ENCODE data around the gene ANKRD18B.
"Not testable (repeated sequence)": the region's sequence is repeated elsewhere in the genome, so short reads cannot be mapped to it uniquely, and the experiment has no call there.

Gene ANKRD18B

GRCh38 chr9:33533958-33534357 lies 9.9 kb downstream of the ANKRD18B start:
- DNase-seq (ENCODE audit: low read depth in 3 of 3): not testable (repeated sequence)

- no peak for DNase-seq (ENCODE audit: low read depth in 3 of 3)
These were observed 11.5 kb downstream of the ANKRD18B start for GRCh38 chr9:33535541-33535940.

DNA sequence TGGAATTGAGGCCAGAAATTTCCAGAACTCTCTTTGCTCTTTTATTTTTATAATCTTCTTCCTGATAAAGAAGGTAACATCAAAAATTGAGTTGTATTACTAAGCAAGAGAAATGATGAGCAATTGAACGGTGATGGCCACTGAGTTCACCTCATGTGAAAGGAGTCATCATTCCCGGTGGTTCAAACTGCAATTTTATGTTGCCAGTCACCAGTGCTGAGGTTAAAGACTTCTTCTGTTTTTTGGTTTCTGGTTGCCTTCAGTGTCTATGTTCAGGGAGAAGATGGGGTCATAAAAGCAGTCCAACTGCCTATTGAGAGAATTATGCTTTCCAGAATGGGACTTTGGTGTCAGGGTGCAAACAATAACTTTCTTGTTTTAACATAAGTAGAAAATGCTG lies 19.4 kb downstream of the ANKRD18B start:
- DNase-seq (ENCODE audit: low read depth in 3 of 3): not testable (repeated sequence)

GRCh38 chr9:33545715-33546114 lies 21.7 kb downstream of the ANKRD18B start:
- not testable (repeated sequence) for DNase-seq (ENCODE audit: low read depth in 3 of 3)

GRCh38 chr9:33548816-33549215 lies 24.8 kb downstream of the ANKRD18B start:
- DNase-seq (ENCODE audit: low read depth in 3 of 3): not testable (repeated sequence)

GRCh38 chr9:33549418-33549817 lies 25.4 kb downstream of the ANKRD18B start:
- DNase-seq (ENCODE audit: low read depth in 3 of 3): not testable (repeated sequence)

- not testable (repeated sequence) for DNase-seq (ENCODE audit: low read depth in 3 of 3)
These were observed 27.1 kb downstream of the ANKRD18B start for GRCh38 chr9:33551183-33551582.

DNA sequence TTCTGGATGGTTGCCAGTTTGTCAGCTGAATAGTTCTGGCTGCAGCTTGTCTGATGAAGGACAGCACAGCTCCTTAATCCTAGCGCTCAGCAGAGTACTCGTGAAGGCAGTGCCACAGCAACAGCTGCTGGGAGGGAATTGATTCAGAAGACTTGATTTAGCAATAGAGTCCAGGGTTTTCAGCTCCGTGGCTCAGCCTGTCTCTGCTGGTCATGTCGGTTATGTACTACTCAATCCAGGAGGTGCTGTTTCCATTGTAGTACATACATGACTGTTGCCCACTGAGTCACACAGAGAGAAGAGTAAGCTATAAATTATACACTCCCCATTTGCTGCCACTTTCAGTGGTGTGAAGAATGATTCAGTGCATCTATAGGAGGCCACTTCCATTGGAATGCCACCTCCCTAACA lies 28.3 kb downstream of the ANKRD18B start:
- not testable (repeated sequence) for DNase-seq (ENCODE audit: low read depth in 3 of 3)

- not testable (repeated sequence) for DNase-seq (ENCODE audit: low read depth in 3 of 3)
These were observed 36.2 kb downstream of the ANKRD18B start for GRCh38 chr9:33560217-33560616.

DNA sequence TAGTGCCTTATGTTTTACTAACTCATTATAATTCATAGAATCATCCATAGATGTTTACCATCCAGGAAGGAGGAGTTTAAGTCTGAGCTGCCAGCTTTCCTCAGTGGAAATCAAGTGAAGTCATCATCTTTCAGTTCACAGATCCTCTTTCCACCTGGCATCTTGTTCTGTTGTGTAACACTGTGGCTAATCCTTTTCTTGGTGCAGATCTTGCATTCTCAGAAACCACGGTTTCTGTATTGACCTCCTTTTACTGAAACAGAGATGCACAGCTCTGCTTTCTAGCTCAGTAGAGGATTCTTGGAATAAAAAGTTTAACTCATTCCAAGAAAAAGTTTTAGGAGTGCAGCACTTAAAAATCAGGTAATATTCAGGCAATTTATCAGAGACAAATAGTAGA lies 38.1 kb downstream of the ANKRD18B start:
- not testable (repeated sequence) for DNase-seq (ENCODE audit: low read depth in 3 of 3)

GRCh38 chr9:33567776-33568175 lies 43.7 kb downstream of the ANKRD18B start:
- not testable (repeated sequence) for DNase-seq (ENCODE audit: low read depth in 3 of 3)

GRCh38 chr9:33577786-33578185 lies 53.7 kb downstream of the ANKRD18B start:
- not testable (repeated sequence) for DNase-seq (ENCODE audit: low read depth in 3 of 3)

GRCh38 chr9:33579996-33580395 lies 55.9 kb downstream of the ANKRD18B start:
- DNase-seq (ENCODE audit: low read depth in 3 of 3): not testable (repeated sequence)

DNA sequence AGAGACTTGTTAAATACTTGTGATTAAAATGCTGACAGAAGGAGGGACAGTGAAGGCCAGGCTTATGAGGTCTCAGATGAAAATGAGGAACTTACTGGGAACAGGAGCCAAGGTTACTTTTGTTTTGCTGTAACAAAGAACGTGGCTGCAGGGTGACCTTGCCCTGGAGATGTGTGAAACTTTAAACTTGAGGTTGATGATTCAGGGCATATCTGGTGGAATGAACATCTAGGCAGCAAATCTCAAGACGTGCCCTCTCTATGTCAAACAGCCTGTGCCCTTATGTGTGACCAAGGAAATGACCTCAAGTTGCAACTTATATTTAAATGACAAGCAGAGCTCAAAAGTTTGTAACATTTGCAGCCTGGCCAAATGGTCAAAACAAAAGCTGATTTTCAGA lies 58.6 kb downstream of the ANKRD18B start:
- DNase-seq (ENCODE audit: low read depth in 3 of 3): not testable (repeated sequence)

DNA sequence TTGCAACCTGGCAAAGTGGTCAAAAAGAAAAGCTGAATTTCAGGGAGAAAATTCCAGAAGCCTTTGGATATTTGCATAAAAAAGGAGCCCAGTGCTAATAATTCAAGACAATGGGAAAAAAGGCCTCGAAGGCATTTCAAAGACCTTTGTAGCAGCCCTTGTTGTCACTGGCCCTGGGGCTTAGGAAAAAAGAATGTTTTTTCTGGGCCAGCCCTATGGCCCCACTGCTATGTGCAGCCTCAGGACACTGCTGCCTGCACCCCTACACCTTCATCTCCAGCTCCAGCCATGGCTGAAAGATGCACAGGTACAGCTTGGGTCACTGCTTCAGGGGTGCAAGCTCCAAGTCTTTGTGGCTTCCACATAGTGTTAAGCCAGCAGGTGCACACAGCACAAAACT lies 62.1 kb downstream of the ANKRD18B start:
- DNase-seq (ENCODE audit: low read depth in 3 of 3): not testable (repeated sequence)

GRCh38 chr9:33587799-33588198 lies 63.7 kb downstream of the ANKRD18B start:
- not testable (repeated sequence) for DNase-seq (ENCODE audit: low read depth in 3 of 3)

- DNase-seq (ENCODE audit: low read depth in 3 of 3): not testable (repeated sequence)
These were observed 64.8 kb downstream of the ANKRD18B start for GRCh38 chr9:33588876-33589275.

GRCh38 chr9:33590857-33591256 lies 66.8 kb downstream of the ANKRD18B start:
- not testable (repeated sequence) for DNase-seq (ENCODE audit: low read depth in 3 of 3)

- not testable (repeated sequence) for DNase-seq (ENCODE audit: low read depth in 3 of 3)
These were observed 72.9 kb downstream of the ANKRD18B start for GRCh38 chr9:33596974-33597373.

GRCh38 chr9:33597386-33597785 lies 73.3 kb downstream of the ANKRD18B start:
- DNase-seq (ENCODE audit: low read depth in 3 of 3): not testable (repeated sequence)

GRCh38 chr9:33598796-33599379 lies 74.8 kb downstream of the ANKRD18B start:
- not testable (repeated sequence) for DNase-seq (ENCODE audit: low read depth in 3 of 3)

DNA sequence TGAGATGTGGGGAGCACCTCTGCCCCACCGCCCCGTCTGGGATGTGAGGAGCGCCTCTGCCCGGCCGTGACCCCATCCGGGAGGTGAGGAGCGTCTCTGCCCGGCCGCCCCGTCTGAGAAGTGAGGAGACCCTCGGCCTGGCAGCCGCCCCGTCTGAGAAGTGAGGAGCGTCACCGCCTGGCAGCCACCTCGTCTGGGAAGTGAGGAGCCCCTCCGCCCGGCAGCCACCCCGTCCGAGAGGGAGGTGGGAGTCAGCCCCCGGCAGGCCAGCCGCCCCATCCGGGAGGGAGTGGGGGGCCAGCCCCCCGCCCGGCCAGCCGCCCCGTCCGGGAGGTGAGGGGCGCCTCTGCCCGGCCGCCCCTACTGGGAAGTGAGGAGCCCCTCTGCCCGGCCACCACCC lies 76.9 kb downstream of the ANKRD18B start:
- not testable (repeated sequence) for DNase-seq (ENCODE audit: low read depth in 3 of 3)

GRCh38 chr9:33604249-33604648 lies 80.2 kb downstream of the ANKRD18B start:
- DNase-seq (ENCODE audit: low read depth in 3 of 3): not testable (repeated sequence)

DNA sequence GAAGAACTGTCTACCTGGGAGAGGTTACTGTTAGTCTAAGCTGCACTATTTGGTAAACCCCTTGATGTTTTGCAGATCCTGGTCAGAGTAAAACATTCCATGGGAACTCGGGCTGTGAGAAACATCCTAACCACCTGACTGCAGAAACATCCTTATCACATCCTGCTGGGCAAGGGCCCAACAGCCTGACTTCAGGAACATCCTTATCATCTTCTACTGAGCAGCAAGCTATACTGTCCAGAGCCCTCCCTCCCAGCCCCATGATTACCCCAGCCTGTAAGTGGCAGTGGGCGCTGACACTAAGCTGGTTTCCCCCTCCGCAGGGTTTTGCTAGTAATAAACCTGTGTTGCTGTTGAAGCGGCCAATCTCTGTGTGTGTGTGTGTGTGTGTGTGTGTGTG lies 80.9 kb downstream of the ANKRD18B start:
- not testable (repeated sequence) for DNase-seq (ENCODE audit: low read depth in 3 of 3)
